Natural killer cell (primary cell): ENCODE data around the gene ITGA4. TPM values are rescaled to one million over a fixed set of nuclear protein-coding genes. Genes with fewer than 3 reads are reported as not detected.

Source experiments
- ATAC-seq, 3 donors: fragments of 150-1000 bp in 2 of 3; fragments of 200-7000 bp in 1 of 3; cut with Tn5 transposase; 1 replicate in 1 of 3; 2 replicates in 2 of 3; pipeline ENCODE4 v1.10.0; 2021; ENCODE audit warnings: mild to moderate bottlenecking in 2 of 3, moderate library complexity in 2 of 3
- DNase-seq, 2 donors: peaks; one replicate each; pipeline versions ENCODE4 v3.0.0 to v3.0.0-alpha.2; 2013 to 2021; ENCODE audit warnings: mixed read lengths in 1 of 2
- H3K27ac ChIP-seq: one replicate; pipeline ENCODE4 v1.5.1; 2013; ENCODE audit warnings: mild to moderate bottlenecking, low read length
- H3K27me3 ChIP-seq: one replicate; pipeline ENCODE4 v1.6.1; 2013; ENCODE audit warnings: low read length; ENCODE audit not compliant: control insufficient read depth, insufficient read depth
- H3K36me3 ChIP-seq: one replicate; pipeline ENCODE4 v1.6.1; 2013; ENCODE audit warnings: low read length; ENCODE audit not compliant: control insufficient read depth, insufficient read depth
- H3K4me1 ChIP-seq: one replicate; pipeline ENCODE4 v1.6.1; 2013; ENCODE audit warnings: low read length; ENCODE audit not compliant: control insufficient read depth, insufficient read depth
- H3K4me3 ChIP-seq: one replicate; pipeline ENCODE4 v1.5.1; 2013; ENCODE audit warnings: low read length
- H3K9me3 ChIP-seq: one replicate; pipeline ENCODE4 v1.6.1; 2013; ENCODE audit warnings: low read length; ENCODE audit not compliant: control insufficient read depth, insufficient read depth
- H3K27ac Mint-ChIP-seq, 2 donors: one replicate each; pipeline ENCODE4 v1.8.0; 2022; ENCODE audit warnings: mild to moderate bottlenecking in 2 of 2, mixed read lengths in 2 of 2, moderate library complexity in 1 of 2
- H3K27me3 Mint-ChIP-seq, 2 donors: one replicate each; pipeline ENCODE4 v1.8.0; 2022; ENCODE audit warnings: low read depth in 2 of 2, mixed read lengths in 2 of 2
- H3K36me3 Mint-ChIP-seq: one replicate; pipeline ENCODE4 v1.8.0; 2022; ENCODE audit warnings: mixed read lengths
- H3K4me1 Mint-ChIP-seq, 2 donors: one replicate each; pipeline ENCODE4 v1.8.0; 2022; ENCODE audit warnings: mixed read lengths in 2 of 2
- H3K4me3 Mint-ChIP-seq: one replicate; pipeline ENCODE4 v1.8.0; 2022; ENCODE audit warnings: mild to moderate bottlenecking, moderate library complexity, mixed read lengths
- H3K9me3 Mint-ChIP-seq, 2 donors: one replicate each; pipeline ENCODE4 v1.8.0; 2022; ENCODE audit warnings: mixed read lengths in 2 of 2
- WGBS: methylation state at CpG from one replicate; pipeline ENCODE4 v1.1.7; 2013; ENCODE audit warnings: missing lambda C conversion rate; ENCODE audit not compliant: insufficient coverage; 5-methylcytosine and 5-hydroxymethylcytosine counted together
- intact Hi-C: fragments of 100-400 bp; cut with micrococcal nuclease; formaldehyde crosslinking; loops from one replicate; pipeline ENCODE4 v1.14.2; 2022
- total RNA-seq, 4 donors: library from RNA; stranded (reverse); fragments of 120-200 nt in 1 of 4; gene quantifications; one replicate each; pipeline versions ENCODE4 v1.2.3 to v1.2.4, GENCODE V29; 2013 to 2022
- TF ChIP-seq, protein P1 (sequence below): fragments of 200-600 bp; IDR thresholded peaks from one replicate; pipeline ENCODE4 v1.8.0; 2022; ENCODE audit warnings: antibody characterized with exemption

The ITGA4 gene
- total RNA-seq, 3 donors from 2014 or later (not counting 1 experiment from before 2014, with no cell fraction given) = 178 to 235 (median 189) TPM

DNA sequence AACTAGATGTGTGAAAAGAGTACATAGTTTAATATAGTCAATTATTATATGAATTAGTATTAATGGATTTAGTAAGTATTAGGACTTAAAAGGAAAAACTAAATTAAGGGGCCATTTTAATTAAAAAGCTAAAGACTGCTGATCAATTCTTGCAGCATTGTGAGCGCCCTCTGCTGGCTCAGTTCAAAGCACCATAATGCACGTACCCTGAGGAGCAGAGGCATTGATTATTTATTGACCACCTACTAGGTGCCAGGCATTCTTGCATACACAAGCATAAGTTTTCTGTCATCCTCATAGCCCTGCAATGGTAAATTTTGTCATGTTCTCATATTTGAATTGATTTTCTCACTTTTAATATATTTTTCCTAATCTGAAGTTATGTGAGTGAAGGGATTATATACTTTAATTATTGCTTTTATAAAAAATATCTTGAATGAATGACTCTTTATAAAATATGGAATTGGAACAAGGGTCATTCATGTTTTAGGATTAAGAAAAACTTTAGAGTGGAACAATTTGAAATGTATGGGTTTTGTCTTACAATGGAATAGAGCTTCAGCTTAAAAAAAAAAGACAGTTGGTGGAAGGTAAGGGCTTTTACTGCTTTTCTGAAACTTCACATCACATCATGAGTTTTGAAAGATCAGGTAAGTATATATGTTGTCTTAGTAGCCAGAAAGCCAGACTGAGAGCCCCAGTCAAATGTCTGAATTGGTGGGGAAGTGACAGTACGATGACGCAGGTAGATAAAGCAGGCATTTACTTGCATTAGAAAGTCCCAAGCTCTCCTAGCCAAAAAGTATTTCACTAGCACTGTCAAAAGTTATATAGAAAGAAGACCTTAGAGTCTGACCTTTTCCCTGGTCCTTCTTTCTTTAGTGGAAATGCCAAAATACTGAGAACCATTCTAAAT is 9.7 kb downstream of the ITGA4 start:
- DNase-seq = peak; percentile 70 to 91
- H3K27me3 ChIP-seq = no peaks in the 10 kb centered on the region
- H3K9me3 ChIP-seq = no peaks in the 10 kb centered on the region
- intact Hi-C loops = loop anchor here (2.0 to 5.0 kb wide), 2 partner anchors 36 to 390 kb away; no protein-coding TSS in a partner anchor
- H3K4me3 ChIP-seq = no peak overlapping the region
- peaks cover 39% of the 10 kb centered on the region for H3K36me3 ChIP-seq
- TF ChIP-seq, protein P1, sequence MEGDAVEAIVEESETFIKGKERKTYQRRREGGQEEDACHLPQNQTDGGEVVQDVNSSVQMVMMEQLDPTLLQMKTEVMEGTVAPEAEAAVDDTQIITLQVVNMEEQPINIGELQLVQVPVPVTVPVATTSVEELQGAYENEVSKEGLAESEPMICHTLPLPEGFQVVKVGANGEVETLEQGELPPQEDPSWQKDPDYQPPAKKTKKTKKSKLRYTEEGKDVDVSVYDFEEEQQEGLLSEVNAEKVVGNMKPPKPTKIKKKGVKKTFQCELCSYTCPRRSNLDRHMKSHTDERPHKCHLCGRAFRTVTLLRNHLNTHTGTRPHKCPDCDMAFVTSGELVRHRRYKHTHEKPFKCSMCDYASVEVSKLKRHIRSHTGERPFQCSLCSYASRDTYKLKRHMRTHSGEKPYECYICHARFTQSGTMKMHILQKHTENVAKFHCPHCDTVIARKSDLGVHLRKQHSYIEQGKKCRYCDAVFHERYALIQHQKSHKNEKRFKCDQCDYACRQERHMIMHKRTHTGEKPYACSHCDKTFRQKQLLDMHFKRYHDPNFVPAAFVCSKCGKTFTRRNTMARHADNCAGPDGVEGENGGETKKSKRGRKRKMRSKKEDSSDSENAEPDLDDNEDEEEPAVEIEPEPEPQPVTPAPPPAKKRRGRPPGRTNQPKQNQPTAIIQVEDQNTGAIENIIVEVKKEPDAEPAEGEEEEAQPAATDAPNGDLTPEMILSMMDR = peak; percentile 84
- Mint-ChIP-seq H3K9me3 (no peaks in the 10 kb centered on the region), H3K27me3 (no peaks in the 10 kb centered on the region), H3K4me1 (peaks cover 78 to 80% of the 10 kb centered on the region in 2 donors), H3K27ac (peak overlapping the region; percentile 79 to 84), H3K4me3 (peak overlapping the region; percentile 43), H3K36me3 (no peaks in the 10 kb centered on the region)
- WGBS = 36% methylated on average over 4 of the region's 4 CpGs
- peak; percentile 46 to 61 (median 60) for ATAC-seq
- peak overlapping the region; percentile 50 for H3K27ac ChIP-seq
- peaks cover 19% of the 10 kb centered on the region for H3K4me1 ChIP-seq

DNA sequence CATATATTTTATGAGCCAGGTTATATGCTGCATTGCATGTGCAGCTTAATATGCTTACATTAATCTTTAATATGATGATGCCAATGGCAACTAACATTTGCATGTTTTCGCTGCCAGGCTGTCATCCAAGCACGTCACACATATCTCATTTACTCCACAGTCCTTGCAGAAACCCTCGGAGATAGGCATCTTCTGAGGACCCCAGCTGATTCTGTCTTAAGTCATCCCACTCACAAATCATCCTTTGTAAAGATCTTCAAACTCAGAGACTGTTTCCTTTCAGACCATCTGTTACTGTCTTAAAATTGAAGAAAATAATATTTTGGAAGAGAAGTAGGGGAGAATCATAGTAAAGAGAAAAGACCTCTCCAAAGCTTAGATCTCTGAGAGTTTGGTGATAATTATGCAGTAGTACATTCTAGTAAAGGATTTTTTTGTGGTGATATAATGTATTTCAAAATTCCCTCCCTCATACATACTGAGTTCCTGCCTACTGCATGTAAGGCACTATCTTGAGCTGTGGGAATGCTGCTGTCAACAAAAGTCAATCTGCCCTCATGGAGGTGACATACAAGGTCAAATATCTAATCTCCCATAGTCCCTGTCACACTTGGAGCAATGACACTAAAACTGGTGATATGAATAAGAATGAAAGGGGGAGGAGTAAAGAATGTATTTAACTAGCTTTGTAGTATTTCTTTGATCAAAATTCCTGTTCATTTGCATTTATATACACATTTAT is 11.0 kb downstream of the ITGA4 start:
- ATAC-seq = no peak

DNA sequence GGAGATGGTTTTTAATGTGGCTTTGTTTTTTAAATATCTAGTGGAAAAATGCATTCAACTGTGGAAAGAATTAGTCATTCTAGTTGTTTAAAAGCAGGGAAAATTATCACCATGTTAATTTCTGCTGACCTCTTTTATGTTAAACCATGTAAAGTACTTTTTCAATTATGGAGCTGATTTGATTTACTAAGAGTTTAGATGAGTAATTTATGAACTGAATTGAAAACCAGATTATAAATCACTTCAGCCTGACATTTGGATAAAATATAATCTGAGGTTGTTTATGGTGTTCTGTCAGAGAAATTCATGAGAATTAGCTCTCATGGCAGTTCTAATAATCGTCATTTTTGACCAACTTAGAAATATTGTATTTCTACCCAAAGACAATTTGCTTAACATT is 11.6 kb downstream of the ITGA4 start:
- Histone ChIP-seq H3K9me3 (no peaks in the 10 kb centered on the region), H3K36me3 (peaks cover 29% of the 10 kb centered on the region), H3K4me1 (peaks cover 26% of the 10 kb centered on the region), H3K27me3 (no peaks in the 10 kb centered on the region), H3K27ac (no peak overlapping the region), H3K4me3 (no peak overlapping the region)
- DNase-seq = no peak
- TF ChIP-seq, protein P1 = no peak
- H3K27me3 Mint-ChIP-seq = no peaks in the 10 kb centered on the region
- WGBS = no CpG with 5 or more reads among the region's 1 CpG
- peak overlapping the region; percentile 79 to 84 for H3K27ac Mint-ChIP-seq
- H3K4me1 Mint-ChIP-seq = peaks cover 80 to 81% of the 10 kb centered on the region in 2 donors
- H3K4me3 Mint-ChIP-seq = peak overlapping the region; percentile 3
- intact Hi-C loops = loop anchor here (5.0 kb wide), 1 partner anchor 392 kb away; no protein-coding TSS in a partner anchor
- no peaks in the 10 kb centered on the region for H3K9me3 Mint-ChIP-seq
- no peaks in the 10 kb centered on the region for H3K36me3 Mint-ChIP-seq
- no peak for ATAC-seq

More for the DNA sequence above, 11.0 kb downstream of the ITGA4 start:
- H3K9me3 ChIP-seq = no peaks in the 10 kb centered on the region
- H3K27me3 ChIP-seq = no peaks in the 10 kb centered on the region
- 67% methylated on average over 3 of the region's 3 CpGs for WGBS
- Mint-ChIP-seq H3K9me3 (no peaks in the 10 kb centered on the region), H3K36me3 (no peaks in the 10 kb centered on the region), H3K4me1 (peaks cover 80 to 81% of the 10 kb centered on the region in 2 donors), H3K4me3 (peak overlapping the region; percentile 3), H3K27me3 (no peaks in the 10 kb centered on the region), H3K27ac (peak overlapping the region; percentile 79 to 84)
- H3K27ac ChIP-seq = peak overlapping the region; percentile 50
- H3K4me1 ChIP-seq = peaks cover 24% of the 10 kb centered on the region
- intact Hi-C loops = loop anchor here (2.0 to 5.0 kb wide), 2 partner anchors 37 to 391 kb away; no protein-coding TSS in a partner anchor
- no peak overlapping the region for H3K4me3 ChIP-seq
- H3K36me3 ChIP-seq = peaks cover 32% of the 10 kb centered on the region
- peak in 1 of 2 donors; percentile 33 for DNase-seq
- TF ChIP-seq, protein P1 = no peak
